ENCODE results near the gene FGF12.

DNA sequence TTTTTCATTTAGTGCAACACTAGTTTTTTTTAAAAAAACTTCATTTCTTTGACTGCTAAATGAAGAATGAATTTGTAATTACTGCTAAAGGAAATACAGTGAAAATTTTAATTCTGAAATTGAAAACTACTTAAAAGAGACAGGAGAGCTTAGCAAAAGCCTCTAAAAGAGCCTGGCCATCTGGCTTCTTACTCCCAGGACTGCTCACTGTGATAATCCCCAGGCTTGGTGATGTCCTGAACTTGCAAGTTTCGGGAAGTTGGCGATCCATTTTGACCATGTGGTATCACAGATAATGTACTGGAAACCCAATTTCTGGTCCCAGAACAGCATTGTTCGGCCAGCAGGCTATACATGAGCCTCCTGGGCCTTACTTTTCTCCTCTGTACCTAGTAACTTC lies 292.1 kb downstream of the FGF12 start:
- TF ChIP-seq, protein P1, sequence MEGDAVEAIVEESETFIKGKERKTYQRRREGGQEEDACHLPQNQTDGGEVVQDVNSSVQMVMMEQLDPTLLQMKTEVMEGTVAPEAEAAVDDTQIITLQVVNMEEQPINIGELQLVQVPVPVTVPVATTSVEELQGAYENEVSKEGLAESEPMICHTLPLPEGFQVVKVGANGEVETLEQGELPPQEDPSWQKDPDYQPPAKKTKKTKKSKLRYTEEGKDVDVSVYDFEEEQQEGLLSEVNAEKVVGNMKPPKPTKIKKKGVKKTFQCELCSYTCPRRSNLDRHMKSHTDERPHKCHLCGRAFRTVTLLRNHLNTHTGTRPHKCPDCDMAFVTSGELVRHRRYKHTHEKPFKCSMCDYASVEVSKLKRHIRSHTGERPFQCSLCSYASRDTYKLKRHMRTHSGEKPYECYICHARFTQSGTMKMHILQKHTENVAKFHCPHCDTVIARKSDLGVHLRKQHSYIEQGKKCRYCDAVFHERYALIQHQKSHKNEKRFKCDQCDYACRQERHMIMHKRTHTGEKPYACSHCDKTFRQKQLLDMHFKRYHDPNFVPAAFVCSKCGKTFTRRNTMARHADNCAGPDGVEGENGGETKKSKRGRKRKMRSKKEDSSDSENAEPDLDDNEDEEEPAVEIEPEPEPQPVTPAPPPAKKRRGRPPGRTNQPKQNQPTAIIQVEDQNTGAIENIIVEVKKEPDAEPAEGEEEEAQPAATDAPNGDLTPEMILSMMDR (IDR thresholded peaks at IDR 0.05): no peak
- no peak for TF ChIP-seq EZH2 (IDR thresholded peaks at IDR 0.05; ENCODE audit: borderline replicate concordance, insufficient read depth, low read depth, low read length, poor library complexity, severe bottlenecking)
